D721Med (cell line): ENCODE results near the gene TTLL6.

Experiments
- DNase-seq: peaks from one replicate; pipeline ENCODE4 v3.0.0; 2011; ENCODE audit warnings: low spot score; ENCODE audit not compliant: insufficient read length
- FAIRE-seq: peaks from 2 replicates; lab custom pipeline; 2011; peaks lifted over from hg19 to GRCh38; lab: Jason Lieb, UNC
- TF ChIP-seq, protein P1 (sequence below): IDR thresholded peaks from 2 replicates; pipeline ENCODE4 v1.5.1; 2012; ENCODE audit warnings: mild to moderate bottlenecking, control low read depth; ENCODE audit not compliant: insufficient read depth; ENCODE audit errors: missing control alignments

The TTLL6 gene

DNA sequence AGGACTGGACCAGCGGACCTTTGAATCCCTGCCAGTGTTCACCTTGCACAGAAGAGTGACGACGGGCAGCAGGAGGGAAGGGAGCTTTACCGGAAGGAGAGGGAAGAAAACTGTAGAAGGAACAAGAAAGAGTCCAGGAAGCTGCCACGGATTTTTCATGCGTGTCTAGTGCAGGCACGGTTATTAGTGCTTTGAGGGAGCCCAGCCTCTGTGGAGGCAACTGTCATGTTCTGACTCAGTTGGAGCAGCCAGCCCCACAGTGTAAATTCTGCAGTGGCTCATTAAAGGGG, 82.0 kb downstream of the TTLL6 start:
- DNase-seq = no peak
- TF ChIP-seq, protein P1, sequence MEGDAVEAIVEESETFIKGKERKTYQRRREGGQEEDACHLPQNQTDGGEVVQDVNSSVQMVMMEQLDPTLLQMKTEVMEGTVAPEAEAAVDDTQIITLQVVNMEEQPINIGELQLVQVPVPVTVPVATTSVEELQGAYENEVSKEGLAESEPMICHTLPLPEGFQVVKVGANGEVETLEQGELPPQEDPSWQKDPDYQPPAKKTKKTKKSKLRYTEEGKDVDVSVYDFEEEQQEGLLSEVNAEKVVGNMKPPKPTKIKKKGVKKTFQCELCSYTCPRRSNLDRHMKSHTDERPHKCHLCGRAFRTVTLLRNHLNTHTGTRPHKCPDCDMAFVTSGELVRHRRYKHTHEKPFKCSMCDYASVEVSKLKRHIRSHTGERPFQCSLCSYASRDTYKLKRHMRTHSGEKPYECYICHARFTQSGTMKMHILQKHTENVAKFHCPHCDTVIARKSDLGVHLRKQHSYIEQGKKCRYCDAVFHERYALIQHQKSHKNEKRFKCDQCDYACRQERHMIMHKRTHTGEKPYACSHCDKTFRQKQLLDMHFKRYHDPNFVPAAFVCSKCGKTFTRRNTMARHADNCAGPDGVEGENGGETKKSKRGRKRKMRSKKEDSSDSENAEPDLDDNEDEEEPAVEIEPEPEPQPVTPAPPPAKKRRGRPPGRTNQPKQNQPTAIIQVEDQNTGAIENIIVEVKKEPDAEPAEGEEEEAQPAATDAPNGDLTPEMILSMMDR = no peak
- FAIRE-seq = no peak

DNA sequence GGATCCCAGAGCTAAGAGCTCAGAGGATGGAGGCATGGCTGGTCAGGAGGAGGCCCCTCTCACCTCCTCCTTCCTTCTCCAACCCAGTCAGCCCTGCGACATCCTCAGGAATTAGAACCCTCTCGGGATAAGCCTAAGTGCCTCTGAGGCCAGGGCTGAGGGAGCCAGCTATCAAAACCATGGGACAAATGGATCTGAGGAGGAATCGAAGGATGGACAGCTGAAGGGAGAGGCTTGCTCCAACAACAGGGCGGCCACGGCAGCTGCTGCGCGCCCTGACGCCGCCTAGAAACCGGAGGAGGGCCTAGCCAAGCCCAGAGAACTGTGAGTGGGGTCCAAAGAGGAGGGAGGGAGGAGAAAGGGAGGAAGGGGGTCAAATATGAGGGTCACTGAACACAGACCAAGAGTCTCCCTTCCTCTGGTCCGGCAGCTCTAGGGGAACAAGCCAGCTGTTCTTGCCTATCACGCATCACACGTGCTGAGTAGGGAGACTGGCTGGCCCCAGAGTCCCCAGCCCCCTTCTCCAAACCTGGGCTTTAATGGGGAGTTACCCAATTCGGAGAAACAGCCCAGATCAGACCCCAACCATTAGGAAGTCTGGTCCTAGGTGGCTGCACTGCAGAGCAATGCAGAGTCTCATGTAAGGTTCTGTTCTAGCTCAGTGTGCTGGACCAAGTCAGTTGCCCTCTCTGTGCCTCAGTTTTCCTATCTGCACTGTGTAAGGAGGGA, 82.5 kb downstream of the TTLL6 start:
- DNase-seq (no peak), FAIRE-seq (no peak)
- TF ChIP-seq, protein P1 = no peak

DNA sequence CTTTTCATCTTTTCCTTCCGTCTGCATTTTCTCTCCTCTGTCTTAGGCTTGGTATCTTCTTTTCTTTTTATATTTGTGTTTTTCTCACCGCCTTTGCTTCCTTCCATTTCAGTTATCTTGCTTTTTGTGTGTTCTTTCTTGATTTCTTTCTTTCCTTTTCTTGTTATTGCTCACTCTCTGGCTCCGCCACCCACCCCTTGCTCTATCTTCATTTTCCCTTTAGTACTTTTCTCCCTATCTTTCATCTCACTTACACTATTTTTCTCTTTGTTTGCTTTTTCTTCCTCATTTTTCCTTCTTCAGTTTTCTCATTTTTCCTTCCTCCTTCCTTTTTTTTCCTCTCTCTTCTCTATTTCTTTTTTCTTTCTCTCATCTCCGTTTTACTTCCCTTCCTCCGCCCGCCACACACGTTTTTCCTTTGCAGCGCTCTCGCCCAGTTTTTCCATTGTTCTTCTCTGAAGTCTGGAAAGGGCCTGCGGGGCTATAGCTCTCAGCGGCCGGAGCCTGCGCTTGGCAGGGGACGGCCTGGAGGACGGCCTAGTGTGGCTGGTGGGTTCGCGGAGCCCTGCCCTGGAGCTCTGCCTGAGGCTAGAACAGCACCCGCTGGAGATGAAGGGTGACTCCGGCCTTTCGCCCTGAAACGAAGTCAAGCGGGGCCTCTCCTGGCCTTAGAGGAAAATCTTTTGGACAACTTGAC, 83.2 kb downstream of the TTLL6 start:
- FAIRE-seq (no peak), DNase-seq (no peak)
- TF ChIP-seq, protein P1 = no peak

DNA sequence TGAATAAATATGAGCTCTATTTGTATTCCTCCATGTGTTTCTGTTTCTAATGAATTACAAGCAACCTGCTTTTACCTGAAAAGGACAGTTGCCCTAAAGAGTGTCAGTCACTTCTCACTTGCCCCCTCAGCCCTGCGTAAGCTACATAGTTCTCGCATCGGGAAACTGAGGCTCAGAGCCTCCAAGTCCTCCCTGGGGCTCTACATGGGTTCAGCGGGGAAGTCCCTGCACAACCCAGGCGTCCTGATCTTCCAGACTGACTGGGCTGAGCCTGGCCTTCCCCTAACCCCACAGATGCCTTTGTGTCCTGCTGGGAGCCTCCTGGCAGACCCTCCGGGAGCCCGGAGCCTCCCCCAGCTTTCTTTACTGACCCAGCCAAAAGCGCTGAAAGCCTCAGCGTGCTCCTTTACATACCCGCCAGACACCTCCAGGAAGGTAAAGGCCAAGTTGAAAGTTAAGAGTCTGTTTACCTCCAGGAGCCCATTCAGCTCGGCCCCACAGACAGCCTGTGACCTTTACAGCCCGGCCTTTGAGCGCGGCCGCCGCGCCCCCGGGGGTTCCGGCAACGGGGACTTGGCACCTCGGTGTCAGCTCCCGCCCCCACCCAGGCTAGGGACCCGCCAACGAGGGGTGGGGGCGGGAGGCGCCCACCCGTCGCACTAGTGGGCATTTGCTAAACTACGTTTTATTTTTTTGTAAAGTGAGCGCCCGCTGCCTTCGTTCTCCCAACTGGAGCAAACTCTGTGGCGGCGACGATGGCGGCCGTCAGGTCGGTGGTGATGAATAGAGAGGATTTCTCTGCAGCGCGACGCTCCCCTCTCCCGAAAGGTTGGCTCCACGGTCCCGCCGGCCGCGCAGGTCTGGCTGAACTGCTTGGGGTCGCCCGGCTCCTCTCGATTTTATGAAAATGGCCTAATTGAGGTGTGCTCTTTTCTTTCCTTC, 84.1 kb downstream of the TTLL6 start:
- DNase-seq = no peak
- TF ChIP-seq, protein P1 = no peak
- FAIRE-seq = no peak

DNA sequence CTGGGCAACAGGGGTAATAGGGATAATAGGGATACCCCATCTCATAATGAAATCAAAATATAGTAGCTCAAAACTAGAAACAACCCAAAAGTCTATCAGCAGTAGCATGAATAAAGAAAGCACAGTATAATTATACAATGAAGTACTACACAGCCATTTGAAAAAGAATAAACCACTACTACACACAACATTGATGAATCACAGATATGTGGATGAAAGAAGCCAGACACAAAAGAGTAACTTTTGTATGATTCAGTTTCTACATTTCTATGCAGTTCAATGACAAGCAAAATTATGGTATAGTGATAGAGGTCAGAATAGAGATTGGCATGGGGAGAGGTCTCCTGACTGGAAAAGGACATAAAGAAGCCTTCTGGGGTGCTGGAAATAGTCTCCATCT, 85.7 kb downstream of the TTLL6 start:
- TF ChIP-seq, protein P1 = no peak
- FAIRE-seq = no peak
- no peak for DNase-seq

DNA sequence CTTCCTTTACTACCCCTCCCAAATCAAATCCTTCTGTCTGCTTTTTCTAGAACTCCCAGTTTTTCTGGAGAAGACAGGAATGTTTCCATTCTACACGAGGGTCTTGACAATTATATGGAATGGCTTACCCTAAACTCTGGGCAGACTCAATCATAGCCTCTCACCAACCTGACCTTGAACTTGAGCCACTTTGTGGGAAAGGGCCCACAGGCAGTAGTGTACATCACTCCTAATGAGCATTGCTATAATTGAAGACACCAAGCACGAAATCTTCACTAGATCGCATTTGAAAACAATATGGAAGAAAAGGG, 86.8 kb downstream of the TTLL6 start:
- TF ChIP-seq, protein P1 = no peak
- no peak for FAIRE-seq
- DNase-seq = no peak
